IPS DF 6.9 (cell line): ENCODE data around the gene NYAP2.

Source experiments
- DNase-seq: peaks from one replicate; pipeline ENCODE4 v3.0.0-alpha.2; 2013; ENCODE audit warnings: low read depth, low spot score
- H3K27ac ChIP-seq: one replicate; pipeline ENCODE4 v1.5.1; 2013; ENCODE audit warnings: low read length, control low read depth
- H3K27me3 ChIP-seq: 2 replicates; pipeline ENCODE4 v1.6.1; 2013; ENCODE audit warnings: mild to moderate bottlenecking, low read length; ENCODE audit not compliant: control insufficient read depth, insufficient read depth
- H3K36me3 ChIP-seq: 2 replicates; pipeline ENCODE4 v1.6.1; 2013; ENCODE audit warnings: low read length; ENCODE audit not compliant: control insufficient read depth, insufficient read depth
- H3K4me1 ChIP-seq: 2 replicates; pipeline ENCODE4 v1.6.1; 2013; ENCODE audit warnings: low read length; ENCODE audit not compliant: control insufficient read depth, insufficient read depth
- H3K4me3 ChIP-seq: 2 replicates; pipeline ENCODE4 v1.5.1; 2013; ENCODE audit warnings: mild to moderate bottlenecking, low read length
- H3K9me3 ChIP-seq: 2 replicates; pipeline ENCODE4 v1.6.1; 2013; ENCODE audit warnings: low read length, inconsistent platforms; ENCODE audit not compliant: control insufficient read depth, insufficient read depth
- WGBS: extraction: QIAGEN DNeasy Blood & Tissue Kit; methylation state at CpG from one replicate; pipeline ENCODE4 v1.1.7; 2013; ENCODE audit warnings: mixed read lengths, missing lambda C conversion rate; ENCODE audit not compliant: insufficient read length, insufficient coverage; 5-methylcytosine and 5-hydroxymethylcytosine counted together

Gene NYAP2

DNA sequence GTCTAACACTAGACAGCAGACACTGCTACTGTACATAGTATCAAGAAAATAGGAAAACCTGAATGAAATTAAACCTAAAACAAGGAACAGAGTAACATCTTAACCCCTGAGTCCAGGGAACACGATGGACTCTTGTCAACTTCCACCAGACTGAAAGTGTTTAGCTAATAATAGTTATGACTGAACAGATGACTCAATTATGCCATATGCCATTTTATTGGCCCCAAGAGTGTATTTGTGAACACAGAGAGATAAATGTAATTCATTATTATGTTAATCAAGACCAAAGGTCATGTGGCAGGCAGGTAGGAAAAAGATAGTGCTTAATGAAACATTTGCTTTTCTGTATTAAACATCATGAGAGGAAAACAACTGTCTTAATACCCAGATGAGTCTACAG lies 58.0 kb downstream of the NYAP2 start:
- no peaks in the 10 kb centered on the region for H3K27me3 ChIP-seq
- WGBS, result no CpG with 5 or more reads among the region's 1 CpG
- H3K36me3 ChIP-seq, result no peaks in the 10 kb centered on the region
- H3K4me3 ChIP-seq, result no peak overlapping the region
- H3K4me1 ChIP-seq, result no peaks in the 10 kb centered on the region; the same call in 1 of the 2 replicates
- no peak for DNase-seq
- H3K9me3 ChIP-seq, result no peaks in the 10 kb centered on the region
- H3K27ac ChIP-seq, result no peak overlapping the region

DNA sequence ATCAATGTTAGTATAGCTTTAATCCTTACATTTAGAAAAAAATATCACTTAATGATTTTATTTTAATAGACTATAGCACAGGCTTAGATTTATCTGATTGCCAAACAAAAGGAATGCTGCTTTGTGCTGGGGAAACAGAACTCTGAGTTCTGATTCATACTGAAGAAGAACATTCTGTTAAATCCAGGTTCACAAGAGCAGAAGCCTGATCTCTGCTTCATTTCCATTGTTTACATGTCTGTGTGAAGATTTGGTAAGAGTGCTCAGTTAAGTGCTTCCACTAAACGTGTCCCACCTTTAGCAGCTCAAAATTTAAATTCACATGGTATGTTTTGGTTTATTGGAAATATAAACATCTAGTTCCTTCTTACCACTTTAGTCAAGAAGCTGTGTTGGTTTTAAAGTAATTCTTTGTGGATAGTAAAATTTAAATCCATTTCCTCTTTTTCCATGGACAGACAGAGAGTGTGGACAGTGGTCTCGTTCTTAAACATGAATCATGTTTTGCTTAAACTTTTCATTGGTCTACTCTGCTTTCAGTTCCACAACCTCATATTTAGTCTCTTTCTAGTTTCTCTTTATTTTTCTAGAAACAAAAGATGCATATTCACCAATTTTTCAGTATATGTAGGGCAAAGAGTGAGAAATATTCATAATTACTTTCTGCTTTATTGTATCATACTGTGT lies 59.1 kb downstream of the NYAP2 start:
- Histone ChIP-seq H3K9me3 (no peaks in the 10 kb centered on the region), H3K4me3 (no peak overlapping the region), H3K27ac (no peak overlapping the region), H3K36me3 (no peaks in the 10 kb centered on the region), H3K4me1 (no peaks in the 10 kb centered on the region), H3K27me3 (no peaks in the 10 kb centered on the region)
- no peak for DNase-seq
- WGBS, result no CpG with 5 or more reads among the region's 2 CpGs

- Histone ChIP-seq H3K36me3 (no peaks in the 10 kb centered on the region), H3K27ac (no peak overlapping the region), H3K9me3 (no peaks in the 10 kb centered on the region), H3K4me1 (0 out of 2 replicates have a peak, but pooled peaks cover 1% of the 10 kb centered on the region), H3K27me3 (no peaks in the 10 kb centered on the region), H3K4me3 (no peak overlapping the region)
- no CpG with 5 or more reads among the region's 2 CpGs for WGBS
- no peak for DNase-seq
Measured at GRCh38 chr2:225462417-225462816, 62.9 kb downstream of the NYAP2 start.

GRCh38 chr2:225462945-225463344 lies 63.4 kb downstream of the NYAP2 start:
- Histone ChIP-seq H3K27ac (no peak overlapping the region), H3K27me3 (no peaks in the 10 kb centered on the region), H3K4me3 (no peak overlapping the region), H3K36me3 (no peaks in the 10 kb centered on the region), H3K9me3 (no peaks in the 10 kb centered on the region), H3K4me1 (0 out of 2 replicates have a peak, but pooled peaks cover 1% of the 10 kb centered on the region)
- DNase-seq, result no peak

GRCh38 chr2:225463449-225463848 lies 63.9 kb downstream of the NYAP2 start:
- Histone ChIP-seq H3K4me1 (0 out of 2 replicates have a peak, but pooled peaks cover 1% of the 10 kb centered on the region), H3K36me3 (no peaks in the 10 kb centered on the region)
- WGBS, result no CpG with 5 or more reads among the region's 1 CpG

DNA sequence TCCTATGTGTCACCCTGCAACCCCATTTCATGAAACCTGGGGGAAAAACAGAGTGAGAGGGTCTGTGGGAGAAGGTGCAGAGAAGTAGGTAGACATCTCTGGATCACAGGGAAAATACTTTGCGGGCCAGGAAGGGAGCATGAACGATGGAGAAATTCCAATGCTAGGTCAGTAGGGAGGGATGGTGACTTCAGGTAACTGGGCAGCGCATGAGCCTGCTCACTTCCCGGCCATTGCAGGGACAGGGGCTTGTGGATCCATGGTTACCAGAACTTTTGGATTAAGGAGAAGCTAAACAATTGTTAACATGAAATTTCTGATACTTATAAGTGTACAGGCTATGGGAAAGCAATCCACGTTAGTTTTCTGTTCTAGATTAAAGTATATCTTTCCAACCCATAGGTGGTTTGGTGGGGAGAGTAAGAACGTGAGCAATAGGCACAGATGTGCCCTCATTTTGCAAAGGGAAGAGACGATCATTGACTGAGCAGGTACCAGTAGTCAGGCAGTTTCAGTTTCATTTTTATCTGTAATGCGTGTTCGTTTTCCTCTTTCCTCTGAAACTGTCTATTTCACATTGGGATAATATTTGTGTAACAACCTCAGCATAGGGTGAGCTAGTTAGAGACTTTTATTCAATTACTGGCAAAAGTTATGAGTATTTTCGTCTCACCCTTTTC lies 65.0 kb downstream of the NYAP2 start:
- DNase-seq, result no peak
- no CpG with 5 or more reads among the region's 10 CpGs for WGBS
- no peak overlapping the region for H3K4me3 ChIP-seq

More at GRCh38 chr2:225463449-225463848, 63.9 kb downstream of the NYAP2 start:
- DNase-seq, result no peak
- no peak overlapping the region for H3K4me3 ChIP-seq
- H3K9me3 ChIP-seq, result no peaks in the 10 kb centered on the region
- H3K27ac ChIP-seq, result no peak overlapping the region
- H3K27me3 ChIP-seq, result no peaks in the 10 kb centered on the region

DNA sequence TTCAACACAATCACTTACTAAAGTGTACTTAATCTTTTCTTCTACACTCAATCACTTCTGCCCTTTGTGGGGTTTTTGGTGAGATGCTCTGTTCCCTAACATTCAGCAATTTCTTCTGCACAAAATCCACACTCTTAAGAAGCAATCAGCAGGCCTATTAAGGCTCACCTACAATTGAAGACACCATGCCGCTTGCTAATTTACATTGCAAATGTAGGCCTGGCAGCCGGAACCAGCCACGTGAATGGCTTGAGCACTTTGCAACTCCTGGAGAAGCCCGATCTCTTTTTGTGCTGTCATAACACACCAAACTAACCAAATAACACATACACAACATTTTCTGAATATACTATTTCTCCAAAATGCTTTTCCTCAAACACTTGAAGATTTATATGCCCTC lies 66.3 kb downstream of the NYAP2 start:
- Histone ChIP-seq H3K36me3 (no peaks in the 10 kb centered on the region), H3K4me1 (0 out of 2 replicates have a peak, but pooled peaks cover 1% of the 10 kb centered on the region), H3K27me3 (no peaks in the 10 kb centered on the region), H3K27ac (no peak overlapping the region), H3K9me3 (no peaks in the 10 kb centered on the region), H3K4me3 (no peak overlapping the region)
- WGBS, result no CpG with 5 or more reads among the region's 4 CpGs
- peak; percentile 31 for DNase-seq

More for the DNA sequence above, 65.0 kb downstream of the NYAP2 start:
- Histone ChIP-seq H3K27me3 (no peaks in the 10 kb centered on the region), H3K36me3 (no peaks in the 10 kb centered on the region), H3K9me3 (no peaks in the 10 kb centered on the region), H3K4me1 (0 out of 2 replicates have a peak, but pooled peaks cover 1% of the 10 kb centered on the region), H3K27ac (no peak overlapping the region)

DNA sequence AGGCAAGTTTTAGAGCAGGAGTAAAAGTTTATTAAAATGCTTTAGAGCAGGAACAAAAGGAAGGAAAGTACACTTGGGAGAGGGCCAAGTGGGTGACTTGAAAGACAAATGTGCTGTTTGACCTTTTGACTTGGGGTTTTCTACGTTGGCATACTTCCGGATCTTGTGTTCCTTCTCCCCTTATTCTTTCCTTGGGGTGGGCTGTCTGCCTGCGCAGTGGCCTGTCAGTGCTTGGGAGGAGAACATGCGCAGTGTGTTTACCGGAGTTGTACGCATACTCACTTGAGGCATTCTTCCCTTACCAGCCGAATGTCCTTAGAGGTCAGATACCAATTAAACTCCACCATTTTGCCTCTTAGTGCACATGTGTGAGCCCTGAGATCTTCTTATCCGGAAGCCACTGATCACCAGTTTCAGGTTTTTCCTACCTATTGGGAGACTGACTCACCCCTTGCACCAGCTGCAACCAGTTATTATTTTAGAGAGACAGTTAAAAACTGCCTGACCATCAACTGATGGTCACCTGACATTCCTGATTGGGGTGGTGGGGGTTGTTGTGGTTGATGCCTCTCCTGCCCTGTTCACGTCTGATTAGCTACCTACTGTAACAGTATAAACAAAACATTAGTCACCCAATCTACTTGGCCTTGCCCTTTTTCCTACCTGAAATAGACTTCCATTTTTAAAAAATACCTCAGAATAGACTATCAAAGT lies 67.5 kb downstream of the NYAP2 start:
- no peaks in the 10 kb centered on the region for H3K9me3 ChIP-seq
- no peaks in the 10 kb centered on the region for H3K36me3 ChIP-seq
- no peak overlapping the region for H3K27ac ChIP-seq
- DNase-seq, result no peak
- H3K4me3 ChIP-seq, result no peak overlapping the region
- 0 out of 2 replicates have a peak, but pooled peaks cover 1% of the 10 kb centered on the region for H3K4me1 ChIP-seq
- WGBS, result no CpG with 5 or more reads among the region's 9 CpGs
- H3K27me3 ChIP-seq, result no peaks in the 10 kb centered on the region

DNA sequence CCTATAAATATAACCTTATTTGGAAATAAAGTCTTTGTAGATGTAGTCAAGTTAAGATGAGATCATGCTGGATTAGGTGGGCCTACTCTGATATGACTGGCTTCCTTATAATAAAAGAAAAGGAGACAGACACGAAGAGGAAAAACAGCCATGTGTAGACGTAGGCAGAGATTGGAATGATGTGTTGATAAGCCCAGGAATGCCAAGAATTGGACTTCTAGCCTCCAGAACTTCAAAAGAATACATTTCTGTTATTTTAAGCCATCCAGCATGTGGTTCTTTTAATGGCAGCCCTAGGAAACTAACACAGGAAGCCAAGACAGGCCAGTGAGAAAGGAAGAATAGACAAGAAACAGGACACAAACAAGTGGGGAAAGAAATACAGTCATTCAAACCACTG lies 68.6 kb downstream of the NYAP2 start:
- DNase-seq, result no peak
- Histone ChIP-seq H3K4me3 (no peak overlapping the region), H3K27ac (no peak overlapping the region), H3K4me1 (0 out of 2 replicates have a peak, but pooled peaks cover 1% of the 10 kb centered on the region), H3K9me3 (no peaks in the 10 kb centered on the region), H3K27me3 (no peaks in the 10 kb centered on the region), H3K36me3 (no peaks in the 10 kb centered on the region)
- WGBS, result no CpG with 5 or more reads among the region's 2 CpGs

- H3K27ac ChIP-seq, result no peak overlapping the region
- DNase-seq, result no peak
- no peaks in the 10 kb centered on the region for H3K9me3 ChIP-seq
- H3K27me3 ChIP-seq, result no peaks in the 10 kb centered on the region
- WGBS, result no CpG with 5 or more reads among the region's 3 CpGs
- H3K4me1 ChIP-seq, result 0 out of 2 replicates have a peak, but pooled peaks cover 1% of the 10 kb centered on the region
- no peaks in the 10 kb centered on the region for H3K36me3 ChIP-seq
- H3K4me3 ChIP-seq, result no peak overlapping the region
Measured at GRCh38 chr2:225471039-225471438, 71.5 kb downstream of the NYAP2 start.
